Measurements from ENCODE around the gene C19orf67.

The C19orf67 gene

GRCh38 chr19:14114439-14114838 is 28.9 kb upstream of the C19orf67 start:
- DNase-seq (ENCODE audit: extremely low read depth, low read depth): no peak
- TF ChIP-seq, protein P1, sequence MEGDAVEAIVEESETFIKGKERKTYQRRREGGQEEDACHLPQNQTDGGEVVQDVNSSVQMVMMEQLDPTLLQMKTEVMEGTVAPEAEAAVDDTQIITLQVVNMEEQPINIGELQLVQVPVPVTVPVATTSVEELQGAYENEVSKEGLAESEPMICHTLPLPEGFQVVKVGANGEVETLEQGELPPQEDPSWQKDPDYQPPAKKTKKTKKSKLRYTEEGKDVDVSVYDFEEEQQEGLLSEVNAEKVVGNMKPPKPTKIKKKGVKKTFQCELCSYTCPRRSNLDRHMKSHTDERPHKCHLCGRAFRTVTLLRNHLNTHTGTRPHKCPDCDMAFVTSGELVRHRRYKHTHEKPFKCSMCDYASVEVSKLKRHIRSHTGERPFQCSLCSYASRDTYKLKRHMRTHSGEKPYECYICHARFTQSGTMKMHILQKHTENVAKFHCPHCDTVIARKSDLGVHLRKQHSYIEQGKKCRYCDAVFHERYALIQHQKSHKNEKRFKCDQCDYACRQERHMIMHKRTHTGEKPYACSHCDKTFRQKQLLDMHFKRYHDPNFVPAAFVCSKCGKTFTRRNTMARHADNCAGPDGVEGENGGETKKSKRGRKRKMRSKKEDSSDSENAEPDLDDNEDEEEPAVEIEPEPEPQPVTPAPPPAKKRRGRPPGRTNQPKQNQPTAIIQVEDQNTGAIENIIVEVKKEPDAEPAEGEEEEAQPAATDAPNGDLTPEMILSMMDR (IDR thresholded peaks at IDR 0.05; ENCODE audit: low read depth, low read length): no peak

DNA sequence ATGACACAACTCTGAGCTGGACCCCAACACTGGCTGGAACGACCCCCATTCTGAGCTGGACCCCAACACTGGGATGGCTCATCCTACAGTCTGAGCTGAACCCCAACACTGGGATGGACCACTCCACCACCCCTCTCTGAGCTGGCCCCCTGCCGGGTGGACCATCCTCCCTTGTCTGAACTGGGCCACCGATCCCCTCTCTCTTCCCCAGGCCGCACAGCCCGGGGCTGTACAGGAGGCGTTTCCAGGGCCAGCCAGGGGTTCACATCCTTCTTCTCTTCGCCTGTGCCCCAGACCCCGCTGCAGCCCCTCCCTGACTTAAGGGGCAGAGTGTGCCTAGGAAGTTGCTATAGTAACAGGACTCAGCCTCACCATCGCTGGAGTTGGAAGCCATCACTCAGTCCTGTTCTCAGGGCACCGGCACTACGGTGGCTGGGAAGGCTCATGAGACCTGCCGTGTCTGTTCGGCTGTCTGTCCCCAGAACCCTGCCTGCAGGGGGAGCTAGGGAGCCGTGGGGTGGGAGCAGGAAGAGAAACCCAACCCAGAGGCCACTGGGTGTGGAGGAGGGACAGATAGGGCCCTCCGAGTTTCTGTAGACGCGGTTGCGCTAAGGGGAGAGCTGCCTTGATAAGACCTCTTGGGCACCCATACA is 28.3 kb upstream of the C19orf67 start:
- TF ChIP-seq, protein P1 (IDR thresholded peaks at IDR 0.05; ENCODE audit: low read depth, low read length): peak; percentile 9; the same call in 1 of the 2 replicates
- DNase-seq (ENCODE audit: extremely low read depth, low read depth): no peak

- TF ChIP-seq, protein P1 (IDR thresholded peaks at IDR 0.05; ENCODE audit: low read depth, low read length): no peak
- DNase-seq (ENCODE audit: extremely low read depth, low read depth): no peak
Observed at GRCh38 chr19:14112809-14113385, 27.3 kb upstream of the C19orf67 start.

- TF ChIP-seq, protein P1 (IDR thresholded peaks at IDR 0.05; ENCODE audit: low read depth, low read length): no peak
- DNase-seq (ENCODE audit: extremely low read depth, low read depth): no peak
Observed at GRCh38 chr19:14112051-14112808, 26.6 kb upstream of the C19orf67 start.

GRCh38 chr19:14111486-14111885 is 25.9 kb upstream of the C19orf67 start:
- no peak for DNase-seq (ENCODE audit: extremely low read depth, low read depth)
- TF ChIP-seq, protein P1 (IDR thresholded peaks at IDR 0.05; ENCODE audit: low read depth, low read length): no peak

DNA sequence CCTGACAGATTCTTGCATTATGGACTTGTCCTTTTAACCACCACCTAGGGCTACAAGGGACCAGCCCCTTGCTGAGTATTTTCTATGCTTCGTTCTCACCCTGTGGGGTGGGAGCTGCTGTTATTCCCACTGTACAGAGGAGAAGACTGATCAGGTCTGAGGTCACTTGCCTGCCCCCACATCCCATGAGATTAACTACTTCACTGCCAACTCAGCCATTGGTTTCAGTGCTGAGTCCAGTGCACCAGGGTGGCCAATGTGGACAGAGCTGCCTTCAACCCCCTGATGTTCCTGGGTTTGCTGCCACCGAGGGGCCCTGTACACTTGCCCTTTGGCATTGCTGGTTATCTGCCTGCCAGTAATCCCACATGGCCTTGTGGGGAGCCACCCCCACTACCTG is 25.1 kb upstream of the C19orf67 start:
- no peak for DNase-seq (ENCODE audit: extremely low read depth, low read depth)
- TF ChIP-seq, protein P1 (IDR thresholded peaks at IDR 0.05; ENCODE audit: low read depth, low read length): no peak
